Endothelial cell of umbilical vein (primary cell): ENCODE results near the gene CD226. TPM values are rescaled to one million over a fixed set of nuclear protein-coding genes. Genes with fewer than 3 reads are reported as not detected.

Experiments used
- BruUV-seq: library from RNA; stranded (reverse); fragments of 400-500 nt; replicated peaks from 2 replicates; lab custom pipeline; 2021; lab: Mats Ljungman, UMichigan
- CTCF ChIA-PET: fragments of 300-600, 350-600 bp; sonication (Branson Sonifier 250); formaldehyde crosslinking; loops from one replicate; lab custom pipeline; 2021; ENCODE audit warnings: antibody characterized with exemption, inconsistent platforms; lab: Charles Lee
- POLR2A ChIA-PET: fragments of 300-600, 350-600 bp; sonication (Branson Sonifier 250); formaldehyde crosslinking; loops from one replicate; lab custom pipeline; 2021; ENCODE audit warnings: antibody characterized with exemption, inconsistent platforms; lab: Charles Lee
- DNase-seq: peaks from one replicate; pipeline ENCODE4 v3.0.0-alpha.2; 2011; ENCODE audit warnings: low read depth, low spot score
- FAIRE-seq: peaks from 2 replicates; lab custom pipeline; 2011; peaks lifted over from hg19 to GRCh38; lab: Jason Lieb, UNC
- H2AFZ ChIP-seq: 2 replicates; pipeline ENCODE4 v1.6.0; 2012; ENCODE audit warnings: low read depth, low read length, control low read depth, inconsistent platforms
- H3K27ac ChIP-seq: 2 replicates; pipeline ENCODE4 v1.5.1; 2011; ENCODE audit warnings: low read depth, mild to moderate bottlenecking, control low read depth, low read length, moderate library complexity; ENCODE audit not compliant: insufficient read depth
- H3K27me3 ChIP-seq, 2 experiments: 2 replicates each; pipeline versions ENCODE4 v1.6.0 to v1.6.1; 2011; ENCODE audit warnings: low read length in 2 of 2, mixed read lengths in 1 of 2; ENCODE audit not compliant: control insufficient read depth in 2 of 2, insufficient read depth in 2 of 2
- H3K36me3 ChIP-seq, 2 experiments: 2 replicates in 1 of 2; 3 replicates in 1 of 2; pipeline ENCODE4 v1.5.1; 2011; ENCODE audit warnings: low read length in 2 of 2, mild to moderate bottlenecking in 1 of 2, moderate library complexity in 1 of 2; ENCODE audit not compliant: control insufficient read depth in 2 of 2, insufficient read depth in 2 of 2; ENCODE audit errors: extremely low read depth in 1 of 2
- H3K4me1 ChIP-seq: 3 replicates; pipeline ENCODE4 v1.5.1; 2011; ENCODE audit warnings: mild to moderate bottlenecking, low read length; ENCODE audit not compliant: control insufficient read depth, insufficient read depth; ENCODE audit errors: extremely low read depth
- H3K4me2 ChIP-seq: 2 replicates; pipeline ENCODE4 v1.6.1; 2011; ENCODE audit warnings: low read length, control low read depth, mixed read lengths; ENCODE audit not compliant: insufficient read depth
- H3K4me3 ChIP-seq, 3 experiments: fragments of 200-600 bp in 1 of 3; sonication (generic), shearing (Covaris generic) in 1 of 3; replicated peaks in 1 of 3; 2 replicates each; pipeline ENCODE4 v1.5.1; 2011 to 2016; ENCODE audit warnings: control low read depth in 3 of 3, low read length in 3 of 3, mild to moderate bottlenecking in 2 of 3, inconsistent platforms in 1 of 3, low read depth in 1 of 3, moderate library complexity in 1 of 3; ENCODE audit not compliant: insufficient read depth in 1 of 3
- H3K79me2 ChIP-seq: 2 replicates; pipeline ENCODE4 v1.6.0; 2012; ENCODE audit warnings: low read length, inconsistent platforms; ENCODE audit not compliant: control insufficient read depth, insufficient read depth
- H3K9ac ChIP-seq: replicated peaks from 2 replicates; pipeline ENCODE3; 2011; ENCODE audit warnings: low read length, control low read depth; ENCODE audit not compliant: insufficient read depth; ENCODE audit errors: extremely low read depth
- H3K9me1 ChIP-seq: replicated peaks from 3 replicates; pipeline ENCODE4 v1.6.0; 2011; ENCODE audit warnings: mild to moderate bottlenecking, low read length; ENCODE audit not compliant: control insufficient read depth, insufficient read depth; ENCODE audit errors: extremely low read depth
- H3K9me3 ChIP-seq: replicated peaks from 2 replicates; pipeline ENCODE4 v1.5.1; 2012; ENCODE audit warnings: low read length, inconsistent platforms; ENCODE audit not compliant: control insufficient read depth, insufficient read depth
- H4K20me1 ChIP-seq: replicated peaks from 2 replicates; pipeline ENCODE3; 2011; ENCODE audit warnings: mild to moderate bottlenecking, low read length; ENCODE audit not compliant: control insufficient read depth, insufficient read depth; ENCODE audit errors: extremely low read depth
- CTCF ChIP-seq, 2 donors: IDR thresholded peaks; 1 replicate in 1 of 2; 2 replicates in 1 of 2; pipeline ENCODE4 v1.5.1; 2011; ENCODE audit warnings: low read length in 2 of 2, mild to moderate bottlenecking in 2 of 2, moderate library complexity in 2 of 2, control low read depth in 1 of 2, inconsistent platforms in 1 of 2, low read depth in 1 of 2; ENCODE audit not compliant: insufficient read depth in 1 of 2; ENCODE audit errors: extremely low read depth in 1 of 2
- EZH2 ChIP-seq: IDR thresholded peaks from 2 replicates; pipeline ENCODE4 v1.6.1; 2012; ENCODE audit warnings: borderline replicate concordance, low read depth, mild to moderate bottlenecking, moderate library complexity, low read length, inconsistent platforms; ENCODE audit not compliant: severe bottlenecking
- FOS ChIP-seq: IDR thresholded peaks from 2 replicates; pipeline ENCODE4 v1.6.1; 2011; ENCODE audit warnings: mild to moderate bottlenecking, low read length, moderate library complexity, borderline replicate concordance; ENCODE audit not compliant: insufficient read depth
- GATA2 ChIP-seq: IDR thresholded peaks from 2 replicates; pipeline ENCODE4 v1.7.0; 2011; ENCODE audit warnings: low read depth, mild to moderate bottlenecking, moderate library complexity, mixed read lengths, low read length; ENCODE audit not compliant: insufficient read length, insufficient read depth
- JUN ChIP-seq: IDR thresholded peaks from 2 replicates; pipeline ENCODE4 v1.6.1; 2011; ENCODE audit warnings: borderline replicate concordance, low read depth; ENCODE audit not compliant: insufficient read length, insufficient read depth
- MAX ChIP-seq: IDR thresholded peaks from 2 replicates; pipeline ENCODE4 v1.6.1; 2011; ENCODE audit not compliant: insufficient read depth, insufficient read length
- MYC ChIP-seq: IDR thresholded peaks from one replicate; pipeline ENCODE4 v1.6.1; 2011; ENCODE audit warnings: mild to moderate bottlenecking, low read depth, low read length
- POLR2A ChIP-seq: IDR thresholded peaks from 2 replicates; pipeline ENCODE4 v1.6.1; 2012; ENCODE audit warnings: low read depth, mild to moderate bottlenecking, control low read depth, low read length
- POLR2AphosphoS5 ChIP-seq: IDR thresholded peaks from 2 replicates; pipeline ENCODE4 v1.6.1; 2012; ENCODE audit warnings: low read depth, mild to moderate bottlenecking, control low read depth, low read length, moderate library complexity; ENCODE audit not compliant: insufficient read depth
- dilution Hi-C: fragments of 300-500 bp; cut with MboI; formaldehyde crosslinking; loops from one replicate; pipeline ENCODE4 v1.15.0; 2019; ENCODE audit warnings: low sequenced_read_pairs; ENCODE audit not compliant: extremely low pct_ligation_motif_present
- intact Hi-C: fragments of 100-400 bp; cut with micrococcal nuclease; formaldehyde crosslinking; loops from one replicate; pipeline ENCODE4 v1.10.0; 2022
- polyA plus RNA-seq, 4 experiments: library from polyadenylated mRNA; depleted of rRNA in 3 of 4; stranded (reverse) in 3 of 4; unstranded in 1 of 4; fragments of >200 nt; gene quantifications; 2 replicates each; pipeline versions ENCODE4 v1.2.1 to v1.2.3, GENCODE V29; 2011 to 2012; ENCODE audit warnings: missing spikeins in 1 of 4
- total RNA-seq: library from RNA; stranded (reverse); gene quantifications from 2 replicates; pipeline ENCODE4 v1.2.3, GENCODE V29; 2021

CD226 gene
- total and polyA plus RNA-seq, 2 donors (not counting 3 experiments of a cell fraction or from before 2014, with no cell fraction given): 0.20 TPM; not detected in 1

GRCh38 chr18:69945220-69946114 lies 2.2 kb downstream of the CD226 start:
- Histone ChIP-seq H3K9me1 (no peaks in the 10 kb centered on the region), H3K9ac (no peak overlapping the region), H3K36me3 (no peaks in the 10 kb centered on the region), H3K4me1 (no peaks in the 10 kb centered on the region), H3K9me3 (no peaks in the 10 kb centered on the region), H3K4me3 (no peak overlapping the region), H3K27ac (no peak overlapping the region), H4K20me1 (no peaks in the 10 kb centered on the region), H2AFZ (no peak overlapping the region), H3K4me2 (no peak overlapping the region), H3K79me2 (no peaks in the 10 kb centered on the region), H3K27me3 (no peaks in the 10 kb centered on the region)
- ChIA-PET POLR2A (no interaction called here), CTCF (no interaction called here)
- DNase-seq (no peak), FAIRE-seq (no peak)
- intact Hi-C loops (no loop called here), dilution Hi-C loops (no loop called here)
- BruUV-seq: no TSS peak
- TF ChIP-seq EZH2: no peak
- TF ChIP-seq POLR2A: no peak
- TF ChIP-seq GATA2: no peak
- no peak for TF ChIP-seq POLR2AphosphoS5
- no peak for TF ChIP-seq MAX
- no peak for TF ChIP-seq CTCF (IDR thresholded peaks at IDR 0.05; ENCODE audit: extremely low read depth in 1 of 2, insufficient read depth in 1 of 2, low read depth in 1 of 2, low read length in 2 of 2)
- TF ChIP-seq FOS: no peak
- TF ChIP-seq MYC: no peak
- no peak for TF ChIP-seq JUN
